ENCODE results near the gene HSD17B2.

HSD17B2 gene

DNA sequence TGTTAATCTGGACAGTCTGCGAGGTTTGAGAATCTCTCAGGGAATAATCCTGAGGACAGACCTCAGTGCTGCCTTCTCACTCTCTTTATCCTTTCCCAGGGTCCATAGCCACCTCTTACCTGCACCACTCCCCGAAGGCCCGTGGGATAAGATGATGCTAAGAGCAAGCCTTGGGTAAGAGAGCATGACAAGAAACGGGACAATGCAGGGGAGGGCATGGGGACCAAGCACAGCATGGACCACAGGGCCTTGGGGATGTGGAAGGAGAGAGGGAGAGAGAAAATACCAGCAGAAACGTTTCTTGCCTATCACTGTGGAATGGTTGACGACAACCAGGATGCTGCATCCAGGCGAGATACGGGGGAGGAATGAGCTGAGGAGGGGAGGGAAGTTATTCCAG lies 15.5 kb upstream of the HSD17B2 start:
- DNase-seq (ENCODE audit: low read depth), result no peak

DNA sequence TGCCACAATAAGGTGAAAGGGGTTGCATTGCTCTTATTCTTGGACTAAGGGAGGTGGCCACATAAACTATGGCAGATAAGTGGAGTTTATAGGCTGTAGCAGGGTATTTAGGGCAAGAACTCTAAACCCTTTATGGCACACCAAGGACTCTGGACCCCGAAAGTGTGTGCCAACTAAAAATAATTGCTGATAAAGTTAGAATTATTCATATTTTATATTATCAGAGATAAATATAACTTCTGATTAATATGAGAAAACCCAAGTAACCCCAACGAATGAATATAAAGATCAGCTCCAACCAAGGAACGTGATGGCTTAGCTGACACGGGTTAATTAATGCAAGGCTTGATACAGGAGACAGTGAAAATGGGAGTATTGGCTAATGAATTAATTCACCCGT lies 15.0 kb upstream of the HSD17B2 start:
- DNase-seq (ENCODE audit: low read depth), result no peak

DNA sequence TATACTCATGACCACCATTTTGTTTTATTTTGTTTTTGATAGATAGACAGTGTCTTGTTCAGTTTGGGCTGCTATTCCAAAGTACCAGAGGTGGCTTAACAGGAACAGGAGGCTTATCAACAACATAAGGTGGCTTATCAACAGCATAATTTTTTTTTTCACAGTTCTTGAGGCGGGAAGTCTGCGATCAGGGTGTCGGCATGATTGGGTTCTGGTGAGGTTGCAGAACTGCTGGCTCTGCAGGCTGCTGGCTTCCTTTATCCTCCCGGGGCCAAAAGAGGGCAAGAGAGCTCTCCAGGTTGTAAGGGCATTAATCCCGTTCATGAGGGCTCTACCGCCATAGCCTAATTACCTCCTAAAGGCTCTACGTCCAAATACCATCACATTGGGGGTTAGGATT lies 11.8 kb upstream of the HSD17B2 start:
- DNase-seq (ENCODE audit: low read depth), result no peak

DNA sequence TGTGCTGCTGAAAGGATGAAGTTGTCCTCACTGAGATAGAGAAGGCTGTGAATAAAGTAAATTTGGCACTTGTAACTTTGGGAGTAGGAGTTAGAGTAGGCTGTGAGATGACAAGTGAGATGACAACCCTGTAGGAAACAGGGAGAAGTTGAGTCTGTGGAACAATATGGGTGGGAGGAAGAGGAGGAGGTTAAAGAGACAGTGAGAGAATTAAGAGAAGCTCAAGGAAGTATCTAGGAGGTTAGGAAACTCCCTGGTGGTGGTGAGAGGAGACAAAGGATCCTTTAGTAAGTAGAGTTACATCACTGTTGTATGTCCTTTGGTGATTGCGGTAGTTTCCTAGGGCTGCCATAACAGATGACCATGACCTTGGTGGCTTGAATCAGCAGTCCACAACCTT lies 10.7 kb upstream of the HSD17B2 start:
- no peak for DNase-seq (ENCODE audit: low read depth)

DNA sequence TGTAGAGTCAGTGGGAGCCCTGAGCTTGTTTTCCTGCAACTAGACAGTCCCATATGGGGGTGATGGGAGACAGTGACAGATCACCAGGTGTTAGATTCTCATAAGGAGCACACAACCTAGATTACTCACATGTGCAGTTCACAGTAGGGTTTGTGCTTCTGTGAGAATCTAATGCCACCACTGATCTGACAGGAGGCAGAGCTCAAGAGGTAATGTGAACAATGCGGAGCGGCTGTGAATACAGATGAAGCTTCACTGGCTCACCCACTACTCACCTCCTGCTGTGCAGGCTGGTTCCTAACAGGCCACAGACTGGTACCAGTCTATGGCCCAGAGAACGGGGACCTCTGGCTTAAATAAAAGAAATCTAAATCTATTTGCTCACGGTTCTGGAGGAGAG lies 10.2 kb upstream of the HSD17B2 start:
- DNase-seq (ENCODE audit: low read depth), result no peak

DNA sequence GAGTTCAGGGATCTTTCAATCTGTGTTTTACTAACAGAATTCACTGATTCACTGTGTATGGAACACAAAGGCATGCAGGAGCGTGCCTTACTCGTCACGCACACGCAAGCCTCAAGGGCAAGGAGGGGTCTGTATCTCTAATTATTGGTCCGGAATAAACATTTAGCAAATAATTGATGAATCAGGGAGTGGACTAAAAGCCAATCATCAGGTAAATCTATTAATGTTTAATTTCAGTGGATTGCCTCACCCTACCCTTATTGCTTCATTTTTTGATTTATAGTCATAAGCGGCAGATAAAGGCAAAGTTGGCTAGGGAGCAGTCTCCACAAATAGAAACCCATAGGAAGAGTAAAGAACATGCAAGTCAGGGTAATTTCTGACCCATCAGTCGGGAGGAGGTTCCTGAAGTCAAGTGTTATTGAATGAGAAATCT lies 7.4 kb upstream of the HSD17B2 start:
- DNase-seq (ENCODE audit: low read depth), result no peak

DNA sequence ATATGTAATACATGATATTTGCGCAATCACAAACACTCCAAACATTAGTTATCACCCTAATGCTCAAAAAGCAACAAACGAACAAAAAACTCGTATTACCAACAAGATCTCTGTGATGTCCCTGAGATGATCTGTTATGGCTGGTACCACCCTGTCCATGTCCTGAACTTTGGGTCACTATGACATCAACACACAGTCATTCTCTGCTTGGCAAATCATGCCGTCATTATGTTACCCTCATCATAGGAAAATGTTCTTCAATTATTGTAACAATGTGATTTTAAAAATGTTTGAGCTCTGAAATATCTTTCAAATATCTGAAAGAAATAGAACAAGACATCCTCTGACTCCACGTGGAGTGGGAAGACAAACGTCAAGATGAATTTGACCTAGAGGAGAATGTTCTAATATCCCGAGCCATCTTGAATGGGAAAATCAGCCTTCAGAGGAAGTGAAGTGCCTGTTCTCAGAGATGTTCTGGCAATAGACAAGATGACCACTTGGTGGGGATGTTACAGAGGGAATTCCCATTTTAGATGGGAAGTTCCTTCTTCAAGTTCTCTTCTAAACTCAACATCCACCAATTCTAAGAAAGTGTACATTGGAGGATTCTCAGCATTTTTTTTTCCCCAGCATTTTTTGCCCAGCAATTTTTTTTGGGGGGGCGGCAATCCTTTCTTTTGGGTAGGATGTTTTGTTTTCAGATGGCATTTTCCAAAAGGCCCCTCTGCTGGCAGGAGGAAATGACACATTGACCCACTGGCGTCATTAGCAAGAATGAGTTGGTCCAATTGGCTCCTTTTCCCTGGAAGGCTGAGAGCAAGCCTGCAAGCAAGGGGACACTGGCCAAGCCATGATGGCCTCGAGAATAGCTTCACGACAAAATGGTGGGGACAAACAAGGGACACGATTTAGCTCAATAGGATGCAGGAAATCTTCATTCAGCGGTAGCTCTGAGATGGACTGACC lies 3.7 kb upstream of the HSD17B2 start:
- DNase-seq (ENCODE audit: low read depth), result no peak

DNA sequence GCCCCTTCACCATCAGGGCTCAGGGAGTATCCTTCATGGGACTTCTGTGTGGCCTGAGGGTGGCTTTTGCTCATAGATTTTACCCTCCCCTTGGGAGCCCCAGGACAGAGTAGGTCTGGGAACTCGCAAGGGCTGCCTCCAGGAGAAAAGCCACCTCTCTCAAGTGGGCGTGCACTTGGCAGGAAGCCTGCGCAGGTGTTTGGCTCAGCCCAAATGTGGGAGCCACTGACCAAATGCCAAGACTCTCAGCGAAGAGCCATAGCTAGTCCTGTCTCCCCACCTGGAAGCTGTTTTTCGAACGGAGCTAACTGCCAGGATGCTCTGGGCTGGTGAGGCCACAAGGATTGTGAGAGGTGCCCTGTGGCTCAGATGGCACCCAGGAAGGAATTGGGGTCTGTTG lies 2.0 kb upstream of the HSD17B2 start:
- no peak for DNase-seq (ENCODE audit: low read depth)

DNA sequence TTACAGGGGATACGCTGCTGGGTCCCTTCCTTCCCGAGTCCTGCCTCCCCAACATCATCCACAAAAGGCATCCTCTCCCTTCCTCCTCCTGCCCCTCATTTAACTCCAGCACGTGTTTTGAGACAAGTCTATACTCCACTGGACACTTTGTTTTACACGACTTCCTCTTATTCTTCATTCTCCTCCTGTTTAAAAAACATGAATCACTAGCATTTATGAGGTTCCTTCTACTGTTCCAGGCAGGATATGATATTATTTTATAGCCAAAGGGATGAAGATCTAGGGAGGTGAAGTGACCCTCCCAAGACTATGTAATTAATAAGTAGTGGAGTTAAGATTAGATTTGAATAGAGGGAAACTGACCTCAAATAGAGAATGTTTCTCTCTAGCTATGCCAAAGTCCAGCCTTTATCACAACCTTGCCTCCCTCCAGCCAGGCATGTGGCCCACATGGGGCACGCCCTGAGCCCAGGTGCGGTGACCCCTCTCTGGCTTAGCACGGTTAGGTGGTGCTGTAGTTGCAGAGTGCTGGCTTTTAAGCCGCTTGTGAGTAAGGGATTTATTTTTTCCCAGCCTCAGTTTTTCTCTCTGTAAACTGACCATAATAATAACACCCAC lies 1.3 kb upstream of the HSD17B2 start:
- no peak for DNase-seq (ENCODE audit: low read depth)

DNA sequence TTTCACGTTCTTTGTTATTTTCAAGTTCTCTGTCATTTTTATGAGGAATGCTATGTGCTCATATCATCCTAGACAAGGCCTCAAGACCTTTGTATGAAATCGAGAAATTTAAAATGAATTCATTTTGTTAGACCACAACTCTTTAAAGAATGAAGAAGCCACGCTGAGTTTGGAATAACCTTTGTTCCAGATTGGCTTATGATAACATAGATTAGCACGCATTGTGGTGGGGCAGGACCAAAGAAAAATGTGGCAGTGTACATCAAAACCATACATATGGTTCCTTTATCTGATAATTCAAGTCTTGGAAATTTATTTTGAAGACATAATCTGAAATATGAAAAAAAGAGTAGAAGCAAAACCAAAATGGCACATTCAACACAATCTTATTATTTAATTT lies 2.2 kb downstream of the HSD17B2 start:
- no peak for DNase-seq (ENCODE audit: low read depth)

DNA sequence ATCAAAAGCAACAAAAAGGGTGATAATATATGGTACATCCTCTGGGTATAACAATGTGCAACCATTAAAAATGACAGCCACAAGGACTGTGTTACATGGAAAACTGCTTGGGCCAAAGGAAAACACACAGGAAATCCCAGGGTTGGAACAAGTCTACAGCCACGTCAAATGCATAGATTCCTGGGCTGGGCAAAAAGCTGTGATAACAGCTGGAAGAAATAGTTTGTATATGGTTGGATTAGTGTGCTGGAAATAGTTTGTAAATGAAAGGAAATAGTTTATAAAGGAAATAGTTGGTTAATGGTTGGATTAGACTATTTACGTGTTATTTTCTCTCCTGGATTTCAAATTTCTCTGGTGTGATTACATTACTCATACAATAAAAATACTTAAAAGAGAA lies 2.6 kb downstream of the HSD17B2 start:
- DNase-seq (ENCODE audit: low read depth), result no peak

DNA sequence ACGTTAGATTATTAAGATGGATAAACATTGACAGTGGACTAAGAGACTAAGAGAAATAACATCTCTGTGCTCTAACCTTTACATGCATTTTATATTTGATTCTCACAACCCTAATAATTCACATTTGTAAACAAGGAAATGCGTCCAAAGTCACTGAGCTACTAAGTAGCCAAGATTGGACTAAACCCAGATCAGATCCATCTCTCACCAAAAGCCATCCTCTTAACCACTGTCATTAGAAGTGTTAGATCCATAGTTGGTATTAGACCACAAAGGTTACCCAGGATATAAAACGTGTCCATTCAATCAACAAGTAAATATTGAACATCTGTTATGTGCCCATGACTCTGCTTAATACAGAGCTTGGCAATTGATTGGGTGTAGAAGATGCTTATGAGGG lies 5.2 kb downstream of the HSD17B2 start:
- no peak for DNase-seq (ENCODE audit: low read depth)

DNA sequence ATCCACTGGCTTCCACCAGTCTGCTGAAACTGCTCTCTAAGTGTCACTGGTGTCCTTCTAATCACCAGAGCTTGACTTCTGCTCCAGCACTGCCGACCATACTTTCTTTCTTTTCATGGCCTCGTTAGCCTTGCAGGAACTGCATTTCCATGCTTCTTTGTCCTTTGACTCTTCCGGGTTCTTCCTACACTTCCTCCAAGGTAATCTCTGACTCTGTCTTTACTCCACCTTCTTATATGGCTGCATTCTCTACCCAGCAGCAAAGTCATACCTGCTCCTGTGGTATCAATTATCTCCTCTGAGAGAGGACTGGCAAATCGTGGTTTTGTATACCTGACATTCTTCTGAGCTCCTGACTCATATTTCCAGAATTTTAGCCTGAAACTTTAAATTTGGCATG lies 6.5 kb downstream of the HSD17B2 start:
- no peak for DNase-seq (ENCODE audit: low read depth)

DNA sequence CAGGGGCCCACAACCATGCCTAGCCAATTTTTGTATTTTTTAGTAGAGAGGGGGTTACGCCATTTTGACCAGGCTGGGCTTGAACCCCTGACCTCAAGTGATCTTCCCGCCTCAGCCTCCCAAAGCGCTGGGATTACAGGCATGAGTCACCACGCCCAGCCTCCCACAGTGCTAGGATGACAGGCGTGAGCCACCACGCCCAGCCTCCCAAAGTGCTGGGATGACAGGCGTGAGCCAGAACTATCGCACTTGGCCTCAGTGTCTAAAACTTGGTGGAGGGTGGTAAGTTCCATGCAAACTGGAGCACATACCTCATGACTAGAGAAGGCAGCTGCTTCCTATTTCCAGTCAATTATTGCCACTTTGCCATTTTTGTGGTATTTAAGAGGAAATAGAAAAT lies 7.1 kb downstream of the HSD17B2 start:
- DNase-seq (ENCODE audit: low read depth), result no peak

DNA sequence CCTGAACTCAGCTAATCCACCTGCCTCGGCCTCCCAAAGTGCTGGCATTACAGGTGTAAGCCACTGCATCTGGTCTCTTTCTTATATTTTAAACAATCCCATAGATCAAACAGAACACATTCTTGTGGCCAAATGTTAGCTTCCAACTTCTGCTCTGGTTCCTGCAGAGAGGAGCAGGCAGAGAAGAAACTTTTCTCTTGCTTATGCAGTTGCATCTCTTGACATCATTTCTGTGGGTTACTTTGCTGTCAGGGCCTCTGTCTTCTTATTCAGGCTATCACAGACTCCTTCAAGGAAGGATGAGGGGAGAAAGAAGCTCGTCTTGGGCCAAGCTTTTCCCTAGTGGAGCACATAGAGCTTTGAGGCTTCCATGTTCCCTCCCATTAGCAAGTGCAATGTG lies 7.8 kb downstream of the HSD17B2 start:
- no peak for DNase-seq (ENCODE audit: low read depth)

DNA sequence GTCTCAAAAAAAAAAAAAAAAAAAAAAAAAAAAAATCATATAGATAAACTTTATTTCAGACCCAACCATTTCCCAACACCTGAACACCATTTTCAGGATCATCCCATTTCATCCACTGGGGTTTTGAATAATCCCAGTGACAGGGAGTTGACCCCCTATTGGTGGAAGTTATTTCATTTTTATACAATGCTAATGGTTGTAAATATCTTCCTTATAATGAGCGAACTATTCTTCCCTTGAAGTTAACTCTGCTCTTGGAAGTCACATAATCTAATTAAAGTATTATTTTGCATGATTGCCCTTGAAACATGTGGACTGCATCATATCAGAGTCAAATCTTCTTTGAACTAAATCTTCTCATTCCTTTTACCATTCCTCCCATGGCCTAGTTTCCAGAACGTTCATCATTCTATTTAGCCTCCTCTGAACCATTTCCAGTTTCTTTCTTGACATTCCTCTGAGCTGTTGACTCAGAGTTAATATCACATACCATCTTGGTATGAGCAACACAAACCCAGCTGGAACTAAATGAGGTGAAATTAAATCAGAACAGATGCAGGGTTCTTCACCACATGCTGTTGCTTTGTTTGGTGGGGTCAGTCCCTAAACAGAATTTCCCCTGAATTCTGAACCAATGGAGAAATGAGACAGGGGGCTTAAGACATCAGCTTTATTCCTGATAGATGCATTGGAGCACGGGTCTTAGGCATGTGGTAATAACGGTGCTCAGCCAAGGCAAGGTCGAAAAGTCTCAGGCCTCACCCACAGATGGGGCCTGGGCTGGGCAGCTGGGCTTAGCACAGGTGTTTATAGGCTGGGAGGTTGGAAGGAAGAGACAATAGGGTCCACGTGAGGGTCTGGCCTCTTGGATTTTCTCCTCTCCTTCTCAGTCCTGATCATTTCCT lies 8.9 kb downstream of the HSD17B2 start:
- no peak for DNase-seq (ENCODE audit: low read depth)

DNA sequence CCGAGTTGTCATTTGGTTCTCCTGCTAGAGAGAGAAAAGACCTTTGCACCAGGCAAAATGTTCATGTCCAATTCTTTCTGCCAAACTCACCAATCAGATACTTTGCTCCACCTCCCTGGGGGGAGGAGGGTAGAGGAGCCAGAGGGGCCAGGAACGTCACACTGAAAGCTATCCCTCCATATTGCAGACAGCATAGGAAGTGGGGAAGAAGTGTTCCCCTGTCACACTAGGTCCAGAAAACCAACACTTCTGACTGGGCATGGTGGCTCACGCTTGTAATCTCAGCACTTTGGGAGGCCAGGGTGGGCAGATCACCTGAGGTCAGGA lies 9.5 kb downstream of the HSD17B2 start:
- no peak for DNase-seq (ENCODE audit: low read depth)

DNA sequence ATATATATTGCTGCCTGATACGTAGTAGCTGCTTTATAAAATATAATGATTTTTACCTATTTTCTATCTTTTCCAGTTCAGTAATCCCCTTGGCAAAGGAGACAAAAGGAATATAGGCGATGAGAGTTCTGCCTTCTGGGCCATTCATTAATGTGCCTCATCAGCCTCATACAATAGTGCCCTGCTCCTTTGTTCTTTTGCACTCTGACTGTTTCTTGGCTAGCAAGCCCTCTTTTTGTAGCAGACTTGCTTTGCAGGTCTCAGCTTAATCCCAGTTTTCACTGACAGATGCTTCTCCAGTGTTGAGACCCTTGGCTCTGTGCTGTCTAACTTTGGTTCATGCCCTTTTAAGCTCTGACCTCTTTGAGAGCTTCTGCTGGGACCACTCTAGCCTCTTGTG lies 10.4 kb downstream of the HSD17B2 start:
- no peak for DNase-seq (ENCODE audit: low read depth)

DNA sequence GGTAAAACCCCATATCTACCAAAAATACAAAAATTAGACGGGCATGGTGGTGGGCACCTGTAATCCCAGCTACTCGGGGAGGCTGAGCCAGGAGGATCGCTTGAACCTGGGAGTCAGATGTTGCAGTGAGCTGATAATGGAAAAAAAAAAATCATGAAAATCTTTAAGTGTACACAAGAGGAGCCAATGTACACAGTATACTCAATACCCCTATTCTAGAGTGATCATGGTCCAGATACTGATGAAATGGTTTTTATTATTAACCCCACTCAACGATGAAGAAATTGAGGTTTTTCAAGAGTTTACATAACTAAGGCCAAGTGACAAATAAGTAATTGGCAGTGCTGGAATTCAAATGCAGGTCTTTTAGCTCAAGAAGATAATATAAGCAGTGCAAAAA lies 11.5 kb downstream of the HSD17B2 start:
- no peak for DNase-seq (ENCODE audit: low read depth)

DNA sequence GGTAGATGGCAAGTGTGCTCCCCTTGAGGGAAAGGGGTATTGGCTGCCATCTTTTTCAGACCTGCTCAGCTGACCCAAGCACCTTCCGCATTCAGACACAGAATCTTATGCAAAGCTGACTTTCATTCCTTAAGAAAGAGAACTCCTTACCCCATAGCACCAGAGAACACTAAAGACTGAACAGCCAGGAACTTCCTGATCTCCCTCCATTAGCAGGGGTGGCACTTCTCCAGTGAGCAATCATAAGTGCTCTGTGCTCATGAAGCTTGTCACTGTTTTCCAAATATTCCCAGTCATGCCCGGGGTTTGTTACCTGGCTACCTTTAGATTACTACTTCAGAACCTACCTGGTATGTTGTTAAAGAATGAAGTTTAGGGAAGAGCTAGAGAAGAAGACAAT lies 11.9 kb downstream of the HSD17B2 start:
- DNase-seq (ENCODE audit: low read depth), result no peak

DNA sequence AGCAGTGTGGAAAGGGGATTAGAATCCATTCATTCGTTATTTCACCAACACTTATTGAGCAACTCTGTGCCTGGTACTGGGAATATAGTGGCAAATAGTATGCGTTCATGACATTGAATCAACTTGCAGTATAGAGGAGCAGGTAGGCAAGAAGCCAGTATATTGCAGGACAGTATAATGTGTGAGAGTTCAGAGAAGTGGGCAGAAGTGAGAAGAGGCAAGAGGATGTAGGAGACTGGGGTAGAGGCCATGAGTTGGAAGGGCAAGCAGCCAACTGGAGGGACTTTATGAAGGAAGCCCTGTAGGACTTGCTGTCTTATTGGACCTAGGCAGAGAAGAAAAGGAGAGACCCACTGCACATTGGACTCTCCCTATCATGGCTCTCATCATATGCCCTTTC lies 12.3 kb downstream of the HSD17B2 start:
- DNase-seq (ENCODE audit: low read depth), result no peak

DNA sequence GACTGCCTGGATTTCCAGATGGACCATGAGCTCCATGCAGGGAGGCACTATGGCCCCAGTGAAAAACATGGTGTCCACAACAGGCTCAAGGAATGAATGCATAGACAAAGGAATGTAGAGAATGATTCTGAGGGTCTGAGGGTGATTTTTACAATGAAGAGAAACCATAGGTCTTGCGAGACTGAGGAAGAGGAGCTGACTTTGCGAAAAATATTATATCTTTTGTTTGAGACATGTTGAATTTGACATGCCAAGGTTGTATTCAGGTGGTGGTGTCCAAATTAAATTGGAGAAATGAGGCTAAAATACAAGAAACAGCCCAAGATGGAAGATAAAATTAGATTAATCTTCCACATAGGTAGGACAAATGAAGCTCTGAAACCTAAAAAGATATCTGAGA lies 12.7 kb downstream of the HSD17B2 start:
- DNase-seq (ENCODE audit: low read depth), result no peak

DNA sequence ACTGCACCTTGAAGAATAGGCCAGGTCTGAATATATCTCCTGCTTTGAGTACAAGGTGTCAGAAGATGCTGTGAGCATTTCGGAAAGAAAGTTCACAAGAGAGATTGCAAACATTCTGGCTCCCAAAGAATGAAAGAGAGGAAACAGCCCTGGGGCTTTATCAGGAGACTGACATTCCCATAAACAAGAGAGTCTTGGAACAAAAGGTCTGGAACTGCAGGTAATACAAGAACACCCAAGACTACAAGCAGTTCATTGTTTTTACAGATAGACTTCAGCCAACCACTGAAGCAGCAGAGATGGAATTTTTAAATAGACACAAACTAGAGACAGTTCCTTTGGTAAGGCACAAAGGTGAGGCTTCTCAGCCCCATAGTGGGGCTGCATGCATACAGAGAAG lies 14.4 kb downstream of the HSD17B2 start:
- no peak for DNase-seq (ENCODE audit: low read depth)

All from activated gamma-delta T cell treated with anti-CD3 and anti-CD28 coated beads, Interleukin-2, amount 50 U/mL, for 16 hours (primary cell).